LNCaP clone FGC (cell line): ENCODE measurements around the gene CAD.

Experiments
- DNase-seq: peaks from one replicate; pipeline ENCODE4 v3.0.0-alpha.2; 2011; ENCODE audit warnings: low read depth
- H3K4me3 ChIP-seq: 2 replicates; pipeline ENCODE4 v1.5.1; 2011; ENCODE audit warnings: mild to moderate bottlenecking, low read depth, low read length, control low read depth
- TF ChIP-seq, protein P1 (sequence below): IDR thresholded peaks from 2 replicates; pipeline ENCODE4 v1.5.1; 2012; ENCODE audit warnings: mild to moderate bottlenecking; ENCODE audit not compliant: control insufficient read depth, insufficient read depth; ENCODE audit errors: extremely low read depth

The CAD gene

DNA sequence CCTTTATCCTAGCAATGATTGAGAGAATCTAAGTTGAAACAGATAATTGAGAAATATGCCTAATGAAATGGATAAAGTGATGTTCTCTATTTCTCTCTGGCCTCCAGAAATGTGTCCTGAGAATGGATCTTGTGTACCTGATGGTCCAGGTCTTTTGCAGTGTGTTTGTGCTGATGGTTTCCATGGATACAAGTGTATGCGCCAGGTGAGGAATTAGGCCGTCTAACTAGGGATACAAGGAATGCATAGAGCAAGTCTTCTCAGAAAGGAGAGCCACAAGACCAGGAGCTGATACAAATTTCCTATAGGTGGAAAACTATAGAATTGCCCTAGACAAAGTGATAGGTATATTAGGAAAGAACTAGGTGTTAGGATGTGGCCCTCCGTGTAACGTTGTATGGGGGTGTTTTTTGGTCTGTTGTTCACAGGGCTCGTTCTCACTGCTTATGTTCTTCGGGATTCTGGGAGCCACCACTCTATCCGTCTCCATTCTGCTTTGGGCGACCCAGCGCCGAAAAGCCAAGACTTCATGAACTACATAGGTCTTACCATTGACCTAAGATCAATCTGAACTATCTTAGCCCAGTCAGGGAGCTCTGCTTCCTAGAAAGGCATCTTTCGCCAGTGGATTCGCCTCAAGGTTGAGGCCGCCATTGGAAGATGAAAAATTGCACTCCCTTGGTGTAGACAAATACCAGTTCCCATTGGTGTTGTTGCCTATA, 592 bp upstream of the CAD start:
- no peak for DNase-seq
- H3K4me3 ChIP-seq, result peak overlapping the region; percentile 60

DNA sequence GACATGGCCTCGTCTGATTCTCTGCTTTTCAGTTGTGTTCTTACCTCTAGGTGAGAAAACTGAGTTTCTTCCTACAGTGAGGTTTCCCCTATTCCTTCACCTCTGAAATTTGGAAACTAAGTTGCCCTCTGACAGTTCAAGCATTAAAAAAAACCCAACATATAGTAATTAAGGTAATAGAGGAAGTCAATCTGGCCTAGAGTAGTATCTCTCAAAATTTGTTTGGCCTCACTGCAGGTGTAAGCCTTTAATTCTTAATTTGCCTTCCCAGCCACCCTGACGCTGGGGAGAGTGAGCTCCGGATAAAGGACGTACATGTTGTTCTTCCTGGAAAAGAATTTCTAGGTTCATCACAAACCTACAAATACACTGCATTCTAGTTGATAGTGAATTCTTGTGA, 1.4 kb downstream of the CAD start:
- no peak overlapping the region for H3K4me3 ChIP-seq
- TF ChIP-seq, protein P1, sequence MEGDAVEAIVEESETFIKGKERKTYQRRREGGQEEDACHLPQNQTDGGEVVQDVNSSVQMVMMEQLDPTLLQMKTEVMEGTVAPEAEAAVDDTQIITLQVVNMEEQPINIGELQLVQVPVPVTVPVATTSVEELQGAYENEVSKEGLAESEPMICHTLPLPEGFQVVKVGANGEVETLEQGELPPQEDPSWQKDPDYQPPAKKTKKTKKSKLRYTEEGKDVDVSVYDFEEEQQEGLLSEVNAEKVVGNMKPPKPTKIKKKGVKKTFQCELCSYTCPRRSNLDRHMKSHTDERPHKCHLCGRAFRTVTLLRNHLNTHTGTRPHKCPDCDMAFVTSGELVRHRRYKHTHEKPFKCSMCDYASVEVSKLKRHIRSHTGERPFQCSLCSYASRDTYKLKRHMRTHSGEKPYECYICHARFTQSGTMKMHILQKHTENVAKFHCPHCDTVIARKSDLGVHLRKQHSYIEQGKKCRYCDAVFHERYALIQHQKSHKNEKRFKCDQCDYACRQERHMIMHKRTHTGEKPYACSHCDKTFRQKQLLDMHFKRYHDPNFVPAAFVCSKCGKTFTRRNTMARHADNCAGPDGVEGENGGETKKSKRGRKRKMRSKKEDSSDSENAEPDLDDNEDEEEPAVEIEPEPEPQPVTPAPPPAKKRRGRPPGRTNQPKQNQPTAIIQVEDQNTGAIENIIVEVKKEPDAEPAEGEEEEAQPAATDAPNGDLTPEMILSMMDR, result no peak
- no peak for DNase-seq

More for the DNA sequence above, 592 bp upstream of the CAD start:
- TF ChIP-seq, protein P1, result no peak

GRCh38 chr2:27219091-27219490, 1.9 kb downstream of the CAD start:
- TF ChIP-seq, protein P1, result no peak
- no peak overlapping the region for H3K4me3 ChIP-seq
- DNase-seq, result no peak

DNA sequence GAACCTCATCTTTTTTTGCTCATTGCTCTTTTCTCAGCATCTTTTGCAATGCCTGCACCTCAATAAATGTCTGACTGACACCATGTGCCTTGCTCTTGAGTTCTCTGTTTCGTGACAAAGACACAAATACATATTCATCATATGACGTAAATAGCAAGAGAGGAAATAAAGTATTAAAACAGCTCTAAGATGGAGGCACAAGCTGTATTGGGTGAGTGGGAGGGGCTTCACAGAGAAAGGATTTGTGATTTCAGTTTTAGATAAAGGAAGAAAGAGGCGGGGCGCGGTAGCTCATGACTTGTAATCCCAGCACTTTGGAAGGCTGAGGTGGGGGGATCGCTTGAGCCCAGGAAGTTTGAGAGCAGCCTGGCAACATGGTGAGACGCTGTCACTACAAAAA, 2.9 kb downstream of the CAD start:
- TF ChIP-seq, protein P1, result no peak
- DNase-seq, result no peak
- no peak overlapping the region for H3K4me3 ChIP-seq

DNA sequence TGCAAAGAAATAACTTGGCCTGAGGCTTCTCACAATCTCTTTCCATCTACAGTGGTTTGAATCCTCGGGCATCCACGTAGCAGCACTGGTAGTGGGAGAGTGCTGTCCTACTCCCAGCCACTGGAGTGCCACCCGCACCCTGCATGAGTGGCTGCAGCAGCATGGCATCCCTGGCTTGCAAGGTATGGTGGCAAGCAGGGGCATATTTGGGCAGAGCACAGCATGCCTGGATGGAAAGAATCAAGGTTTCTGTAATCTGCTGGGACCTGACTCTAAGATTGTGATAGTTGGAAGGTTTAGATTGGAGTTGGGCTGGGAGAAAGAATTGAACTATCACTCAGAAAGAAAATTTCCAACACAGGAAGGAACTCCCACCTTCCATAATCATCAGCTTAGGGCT, 4.0 kb downstream of the CAD start:
- no peak overlapping the region for H3K4me3 ChIP-seq
- TF ChIP-seq, protein P1, result no peak
- DNase-seq, result no peak

DNA sequence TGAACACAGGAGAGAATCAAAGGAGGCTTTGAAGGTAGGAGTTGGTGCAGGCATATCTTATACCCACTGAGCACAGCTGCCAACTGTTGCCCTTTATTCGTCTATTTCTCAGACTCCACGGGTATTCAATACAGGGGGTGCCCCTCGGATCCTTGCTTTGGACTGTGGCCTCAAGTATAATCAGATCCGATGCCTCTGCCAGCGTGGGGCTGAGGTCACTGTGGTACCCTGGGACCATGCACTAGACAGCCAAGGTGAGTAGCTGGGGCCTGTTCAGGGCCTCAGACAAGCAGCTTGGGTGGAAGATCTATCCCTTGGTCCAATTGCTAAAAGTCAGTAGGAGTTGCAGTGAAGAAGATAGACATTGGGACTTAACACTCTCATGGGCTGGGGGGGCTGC, 5.2 kb downstream of the CAD start:
- H3K4me3 ChIP-seq, result no peak overlapping the region
- TF ChIP-seq, protein P1, result no peak
- no peak for DNase-seq

DNA sequence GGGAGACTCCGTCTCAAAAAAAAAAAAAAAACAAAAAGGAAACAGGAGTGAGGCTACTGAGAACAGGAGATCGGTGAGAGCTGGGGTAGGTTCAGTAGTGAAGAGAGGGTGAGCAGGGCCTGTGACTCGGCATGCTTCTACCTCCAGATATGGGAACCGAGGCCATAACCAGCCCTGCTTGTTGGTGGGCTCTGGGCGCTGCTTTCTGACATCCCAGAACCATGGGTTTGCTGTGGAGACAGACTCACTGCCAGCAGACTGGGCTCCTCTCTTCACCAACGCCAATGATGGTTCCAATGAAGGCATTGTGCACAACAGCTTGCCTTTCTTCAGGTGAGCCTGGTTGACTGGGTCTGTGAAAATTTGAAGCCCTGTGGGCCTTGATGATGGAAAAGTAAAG, 6.2 kb downstream of the CAD start:
- TF ChIP-seq, protein P1, result no peak
- DNase-seq, result no peak
- H3K4me3 ChIP-seq, result no peak overlapping the region
